ENCODE results near the gene FBXW8. TPM values are rescaled to one million over a fixed set of nuclear protein-coding genes. Genes with fewer than 3 reads are reported as not detected.

Gene FBXW8
- total and polyA plus RNA-seq, 12 donors: 2.4 to 11.3 (median 7.4) TPM

GRCh38 chr12:116996621-116997020 lies 85.9 kb downstream of the FBXW8 start:
- Histone ChIP-seq H3K4me3 (peak overlapping the region in 1 of 10 donors; percentile 8), H3K9me3 (peaks cover 0 to 5% (median 0%) of the 10 kb centered on the region in 11 donors), H3K27me3 (no peaks in the 10 kb centered on the region), H3K27ac (peak overlapping the region in 7 of 10 donors; percentile 1 to 75 (median 68)), H3K4me1 (peaks cover 0 to 47% (median 20%) of the 10 kb centered on the region in 9 donors), H3K36me3 (peaks cover 0 to 9% (median 0%) of the 10 kb centered on the region in 9 donors)
- intact Hi-C loops (cut with DNase I): no loop called here
- no peak for ATAC-seq
- no peak for DNase-seq
- 55% methylated on average over 8 of the region's 8 CpGs for WGBS, 2 donors
- TF ChIP-seq CTCF (IDR thresholded peaks at IDR 0.05): no peak

GRCh38 chr12:116999066-116999465 lies 88.3 kb downstream of the FBXW8 start:
- ATAC-seq: no peak
- Histone ChIP-seq H3K36me3 (peaks cover 0 to 20% (median 0%) of the 10 kb centered on the region in 9 donors), H3K4me3 (no peak overlapping the region), H3K9me3 (peaks cover 0 to 1% (median 0%) of the 10 kb centered on the region in 11 donors), H3K4me1 (peaks cover 0 to 51% (median 27%) of the 10 kb centered on the region in 9 donors), H3K27me3 (no peaks in the 10 kb centered on the region), H3K27ac (peak overlapping the region in 3 of 10 donors; percentile 3 to 75 (median 32))
- intact Hi-C loops (cut with DNase I): no loop called here
- TF ChIP-seq CTCF (IDR thresholded peaks at IDR 0.05): no peak
- DNase-seq: no peak
- WGBS, 2 donors: 80 to 86% methylated on average over 7 of the region's 7 CpGs

- peaks cover 0 to 44% (median 26%) of the 10 kb centered on the region in 9 donors for H3K4me1 ChIP-seq
- no peak overlapping the region for H3K27ac ChIP-seq
- 74 to 75% methylated on average over 5 of the region's 5 CpGs for WGBS, 2 donors
- ATAC-seq (peak in 1 of 8 donors; percentile 2), DNase-seq (no peak)
- no peaks in the 10 kb centered on the region for H3K27me3 ChIP-seq
- intact Hi-C loops (cut with DNase I): loop anchor here in 1 of 10 donors (10.0 kb wide), 1 partner anchor 286 kb away; no protein-coding TSS in a partner anchor
- H3K36me3 ChIP-seq: peaks cover 0 to 32% (median 3%) of the 10 kb centered on the region in 9 donors
- H3K9me3 ChIP-seq: no peaks in the 10 kb centered on the region
- TF ChIP-seq CTCF (IDR thresholded peaks at IDR 0.05): no peak
- no peak overlapping the region for H3K4me3 ChIP-seq
These were observed 89.6 kb downstream of the FBXW8 start for GRCh38 chr12:117000316-117000715.

- TF ChIP-seq CTCF (IDR thresholded peaks at IDR 0.05): no peak
- intact Hi-C loops (cut with DNase I): loop anchor here in 1 of 10 donors (10.0 kb wide), 1 partner anchor 287 kb away; no protein-coding TSS in a partner anchor
- Histone ChIP-seq H3K27ac (peak overlapping the region in 7 of 10 donors; percentile 4 to 58 (median 37)), H3K4me3 (no peak overlapping the region), H3K36me3 (peaks cover 0 to 51% (median 17%) of the 10 kb centered on the region in 9 donors), H3K27me3 (no peaks in the 10 kb centered on the region), H3K4me1 (peaks cover 0 to 29% (median 15%) of the 10 kb centered on the region in 9 donors), H3K9me3 (no peaks in the 10 kb centered on the region)
- ATAC-seq (peak; percentile 13 to 62 (median 50)), DNase-seq (no peak)
- 51 to 66% methylated on average over 21 of the region's 21 CpGs for WGBS, 2 donors
These were observed 91.5 kb downstream of the FBXW8 start for GRCh38 chr12:117002051-117002817.
